ENCODE results near the gene PSENEN.
"Not testable (repeated sequence)": the region's sequence is repeated elsewhere in the genome, so short reads cannot be mapped to it uniquely, and the experiment has no call there.

The PSENEN gene

GRCh38 chr19:35790981-35791813 lies 45.7 kb downstream of the PSENEN start:
- Mint-ChIP-seq H3K4me3 (no peak overlapping the region), H3K9me3 (ENCODE audit: low read depth) (no peaks in the 10 kb centered on the region), H3K27ac (no peak overlapping the region), H3K27me3 (peaks cover 7% of the 10 kb centered on the region), H3K36me3 (no peaks in the 10 kb centered on the region), H3K4me1 (ENCODE audit: low read depth) (no peaks in the 10 kb centered on the region)

GRCh38 chr19:35791814-35792279 lies 46.4 kb downstream of the PSENEN start:
- peaks cover 2% of the 10 kb centered on the region for H3K4me1 Mint-ChIP-seq (ENCODE audit: low read depth)
- no peak overlapping the region for H3K27ac Mint-ChIP-seq
- peaks cover 13% of the 10 kb centered on the region for H3K27me3 Mint-ChIP-seq
- no peak overlapping the region for H3K4me3 Mint-ChIP-seq
- no peaks in the 10 kb centered on the region for H3K9me3 Mint-ChIP-seq (ENCODE audit: low read depth)
- H3K36me3 Mint-ChIP-seq: peaks cover 2% of the 10 kb centered on the region

GRCh38 chr19:35792312-35792711 lies 46.9 kb downstream of the PSENEN start:
- peaks cover 4% of the 10 kb centered on the region for H3K4me1 Mint-ChIP-seq (ENCODE audit: low read depth)
- peaks cover 17% of the 10 kb centered on the region for H3K27me3 Mint-ChIP-seq
- H3K27ac Mint-ChIP-seq: no peak overlapping the region
- no peaks in the 10 kb centered on the region for H3K9me3 Mint-ChIP-seq (ENCODE audit: low read depth)
- H3K4me3 Mint-ChIP-seq: no peak overlapping the region
- peaks cover 2% of the 10 kb centered on the region for H3K36me3 Mint-ChIP-seq

GRCh38 chr19:35792888-35793287 lies 47.4 kb downstream of the PSENEN start:
- H3K4me3 Mint-ChIP-seq: no peak overlapping the region
- no peaks in the 10 kb centered on the region for H3K9me3 Mint-ChIP-seq (ENCODE audit: low read depth)
- peaks cover 2% of the 10 kb centered on the region for H3K36me3 Mint-ChIP-seq
- peaks cover 4% of the 10 kb centered on the region for H3K4me1 Mint-ChIP-seq (ENCODE audit: low read depth)
- H3K27ac Mint-ChIP-seq: no peak overlapping the region
- H3K27me3 Mint-ChIP-seq: peaks cover 17% of the 10 kb centered on the region

- Mint-ChIP-seq H3K27me3 (peaks cover 17% of the 10 kb centered on the region), H3K27ac (peak overlapping the region; percentile 50), H3K4me1 (ENCODE audit: low read depth) (peaks cover 4% of the 10 kb centered on the region), H3K36me3 (peaks cover 2% of the 10 kb centered on the region), H3K9me3 (ENCODE audit: low read depth) (no peaks in the 10 kb centered on the region), H3K4me3 (no peak overlapping the region)
Measured at GRCh38 chr19:35793381-35794165, 48.1 kb downstream of the PSENEN start.

- peaks cover 19% of the 10 kb centered on the region for H3K27me3 Mint-ChIP-seq
- H3K9me3 Mint-ChIP-seq (ENCODE audit: low read depth); H3K27ac Mint-ChIP-seq; H3K36me3 Mint-ChIP-seq; H3K4me3 Mint-ChIP-seq; H3K4me1 Mint-ChIP-seq (ENCODE audit: low read depth): not testable (repeated sequence)
Measured at GRCh38 chr19:35795564-35795963, 50.1 kb downstream of the PSENEN start.
